HG03565 (cell line): ENCODE measurements around the gene CRLF3.
"Not testable (repeated sequence)": the region's sequence is repeated elsewhere in the genome, so short reads cannot be mapped to it uniquely, and the experiment has no call there.

Experiments
- ATAC-seq: cut with Tn5 transposase; IDR thresholded peaks from one replicate; pipeline ENCODE4 v1.9.1; 2021; ENCODE audit warnings: mild to moderate bottlenecking, moderate library complexity; ENCODE audit not compliant: unreplicated experiment

CRLF3 gene, protein sequence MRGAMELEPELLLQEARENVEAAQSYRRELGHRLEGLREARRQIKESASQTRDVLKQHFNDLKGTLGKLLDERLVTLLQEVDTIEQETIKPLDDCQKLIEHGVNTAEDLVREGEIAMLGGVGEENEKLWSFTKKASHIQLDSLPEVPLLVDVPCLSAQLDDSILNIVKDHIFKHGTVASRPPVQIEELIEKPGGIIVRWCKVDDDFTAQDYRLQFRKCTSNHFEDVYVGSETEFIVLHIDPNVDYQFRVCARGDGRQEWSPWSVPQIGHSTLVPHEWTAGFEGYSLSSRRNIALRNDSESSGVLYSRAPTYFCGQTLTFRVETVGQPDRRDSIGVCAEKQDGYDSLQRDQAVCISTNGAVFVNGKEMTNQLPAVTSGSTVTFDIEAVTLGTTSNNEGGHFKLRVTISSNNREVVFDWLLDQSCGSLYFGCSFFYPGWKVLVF

DNA sequence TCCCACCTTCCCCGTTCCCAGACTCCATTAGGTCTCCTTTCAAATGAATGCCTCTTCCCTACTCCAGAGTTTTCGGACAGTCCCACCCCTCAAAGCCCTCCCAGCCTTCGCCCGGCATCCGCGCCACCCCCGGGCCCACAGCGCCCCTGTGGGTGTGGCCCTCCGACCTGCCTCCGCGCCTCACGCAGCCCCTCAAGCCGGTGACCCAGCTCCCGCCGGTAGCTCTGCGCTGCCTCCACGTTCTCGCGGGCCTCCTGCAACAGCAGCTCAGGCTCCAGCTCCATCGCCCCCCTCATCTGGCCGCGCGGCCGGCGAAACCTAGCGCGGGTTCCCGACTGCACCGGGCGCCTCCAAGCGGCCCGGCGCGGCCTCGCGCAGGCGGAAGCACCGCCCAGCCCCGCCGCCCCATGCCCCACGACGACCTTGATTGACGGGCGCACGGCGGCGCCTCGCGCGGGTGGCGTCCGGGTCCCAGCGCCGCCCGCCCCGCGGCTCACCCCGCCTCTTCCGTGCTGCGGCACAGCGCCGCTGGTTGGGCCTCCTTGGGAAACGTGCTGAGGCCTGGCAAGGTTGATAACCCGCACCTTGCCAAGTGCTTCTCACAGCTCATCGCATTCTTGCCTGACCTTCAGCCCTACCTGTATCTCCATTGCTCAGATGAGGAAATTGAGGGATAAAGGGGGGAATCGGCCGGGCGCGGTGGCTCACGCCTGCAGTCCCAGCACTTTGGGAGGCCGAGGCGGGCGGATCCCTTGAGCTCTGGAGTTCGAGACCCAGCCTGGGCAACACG is at the start of gene CRLF3:
Gene CRLF3, minus strand, starts transcription at position 337 of the 790 bp plus-strand sequence. Its CDS starts 41 bp downstream, at position 296.
- ATAC-seq: peak; percentile 69

DNA sequence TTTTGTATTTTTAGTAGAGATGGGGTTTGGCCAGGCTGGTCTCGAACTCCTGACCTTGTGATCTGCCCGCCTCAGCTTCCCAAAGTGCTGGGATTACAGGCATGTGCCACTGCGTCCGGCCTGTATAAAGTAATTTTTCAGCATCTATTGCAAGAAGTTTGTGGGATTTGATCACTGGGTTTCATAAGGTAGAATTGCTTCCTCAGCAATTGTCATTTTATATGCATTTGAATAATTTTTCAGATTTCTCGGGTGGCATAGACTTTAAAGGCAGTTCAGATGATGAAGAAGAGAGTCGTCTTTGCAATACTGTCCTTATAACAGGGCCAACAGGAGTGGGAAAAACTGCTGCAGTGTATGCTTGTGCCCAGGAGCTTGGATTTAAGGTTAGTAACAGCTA is 44.5 kb upstream of the CRLF3 start:
- no peak for ATAC-seq

DNA sequence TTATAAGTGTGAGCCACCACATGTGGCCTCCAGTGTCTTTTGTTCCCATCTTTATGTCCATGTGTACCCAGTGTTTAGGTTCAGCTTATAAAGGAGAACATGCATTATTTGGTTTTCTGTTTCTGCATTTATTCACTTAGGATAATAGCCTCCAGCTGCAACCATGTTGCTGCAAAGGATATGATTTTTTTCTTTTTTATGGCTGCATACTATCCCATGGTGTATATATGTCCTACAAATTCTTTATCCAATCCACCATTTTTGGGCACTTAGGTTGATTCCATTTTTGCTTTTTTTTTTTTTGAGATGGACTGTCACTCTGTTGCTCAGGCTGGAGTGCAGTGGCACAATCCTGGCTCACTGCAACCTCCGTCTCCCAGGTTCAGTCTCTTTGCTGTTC is 40.1 kb upstream of the CRLF3 start:
- no peak for ATAC-seq

DNA sequence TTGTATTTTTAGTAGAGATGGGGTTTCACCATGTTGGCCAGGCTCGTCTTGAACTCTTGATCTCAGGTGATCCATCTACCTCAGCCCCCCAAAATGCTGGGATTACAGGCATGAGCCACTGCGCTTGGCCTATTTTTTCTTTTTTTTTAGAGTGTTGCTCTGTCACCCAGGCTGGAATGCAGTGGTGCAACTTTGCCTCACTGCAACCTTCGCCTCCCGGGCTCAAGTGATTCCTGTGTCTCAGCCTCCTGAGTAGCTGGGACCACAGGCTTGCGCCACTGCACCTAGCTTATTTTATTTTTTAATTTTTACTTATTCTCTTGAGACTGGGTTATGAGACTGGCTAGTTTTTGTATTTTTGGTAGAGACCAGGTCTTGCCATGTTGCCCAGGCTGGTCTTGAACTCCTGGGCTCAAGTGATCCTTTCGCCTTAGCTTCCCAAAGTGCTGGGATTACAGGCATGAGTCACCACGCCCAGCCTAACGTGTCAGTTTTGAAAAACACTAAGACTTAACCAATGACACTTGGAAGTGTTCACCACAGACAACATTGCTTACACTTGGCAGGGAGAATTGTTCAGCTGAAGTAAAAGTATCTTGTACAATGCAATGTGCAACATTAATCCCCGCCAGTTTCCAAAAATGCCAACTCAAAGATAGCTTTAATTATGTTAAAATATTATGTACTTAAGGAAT is 34.2 kb upstream of the CRLF3 start:
- ATAC-seq: no peak

DNA sequence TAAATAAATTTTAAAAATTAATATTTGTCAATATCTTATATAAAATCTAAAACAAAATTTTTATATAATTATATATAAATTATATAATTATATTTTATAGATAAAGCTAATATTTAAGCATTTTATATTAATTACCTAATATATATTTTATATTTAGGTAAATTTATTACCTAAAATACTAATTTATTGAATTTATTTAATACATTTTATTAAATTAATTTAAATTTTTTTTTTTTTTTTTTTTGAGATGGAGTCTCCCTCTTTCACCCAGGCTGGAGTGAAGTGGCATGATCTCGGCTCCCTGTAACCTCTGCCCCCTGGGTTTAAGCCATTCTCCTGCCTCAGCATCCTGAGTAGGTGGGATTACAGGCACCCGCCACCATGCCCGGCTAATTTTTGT is 29.7 kb upstream of the CRLF3 start:
- no peak for ATAC-seq

DNA sequence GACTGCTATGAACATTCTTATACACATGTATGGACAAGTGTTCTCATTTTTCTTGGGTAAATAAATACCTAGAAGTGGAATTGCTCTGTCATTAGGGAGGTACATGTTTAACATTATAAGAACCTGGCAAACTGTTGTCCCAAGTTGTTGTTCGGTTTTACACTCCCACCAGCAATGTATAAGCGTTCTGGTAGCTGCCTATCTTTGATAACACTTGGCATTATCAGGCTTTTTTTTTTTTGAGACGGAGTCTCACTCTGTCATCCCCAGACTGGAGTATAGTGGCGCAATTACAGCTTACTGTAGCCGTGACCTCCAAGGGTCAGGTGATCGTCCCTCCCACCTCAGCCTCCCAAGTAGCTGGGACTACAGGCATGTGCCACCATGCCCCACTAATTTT is 23.5 kb upstream of the CRLF3 start:
- ATAC-seq: no peak

DNA sequence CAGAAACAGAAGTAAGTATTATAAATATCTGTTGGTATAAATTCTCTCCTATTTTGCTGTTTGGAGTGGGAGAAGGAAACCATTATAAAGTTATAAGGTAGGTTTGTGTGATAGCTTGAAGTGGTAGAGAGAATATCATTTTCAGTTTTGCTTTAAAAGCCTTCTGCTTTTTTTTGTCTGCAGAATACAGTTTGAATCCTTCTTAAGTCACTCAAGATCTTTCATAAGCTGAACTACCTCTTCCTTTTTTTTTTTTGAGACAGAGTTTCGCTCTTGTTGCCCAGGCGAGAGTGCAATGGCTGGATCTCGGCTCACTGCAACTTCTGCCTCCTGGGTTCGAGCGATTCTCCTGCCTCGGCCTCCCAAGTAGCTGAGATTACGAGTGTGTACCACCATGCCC is 16.3 kb upstream of the CRLF3 start:
- ATAC-seq: no peak

DNA sequence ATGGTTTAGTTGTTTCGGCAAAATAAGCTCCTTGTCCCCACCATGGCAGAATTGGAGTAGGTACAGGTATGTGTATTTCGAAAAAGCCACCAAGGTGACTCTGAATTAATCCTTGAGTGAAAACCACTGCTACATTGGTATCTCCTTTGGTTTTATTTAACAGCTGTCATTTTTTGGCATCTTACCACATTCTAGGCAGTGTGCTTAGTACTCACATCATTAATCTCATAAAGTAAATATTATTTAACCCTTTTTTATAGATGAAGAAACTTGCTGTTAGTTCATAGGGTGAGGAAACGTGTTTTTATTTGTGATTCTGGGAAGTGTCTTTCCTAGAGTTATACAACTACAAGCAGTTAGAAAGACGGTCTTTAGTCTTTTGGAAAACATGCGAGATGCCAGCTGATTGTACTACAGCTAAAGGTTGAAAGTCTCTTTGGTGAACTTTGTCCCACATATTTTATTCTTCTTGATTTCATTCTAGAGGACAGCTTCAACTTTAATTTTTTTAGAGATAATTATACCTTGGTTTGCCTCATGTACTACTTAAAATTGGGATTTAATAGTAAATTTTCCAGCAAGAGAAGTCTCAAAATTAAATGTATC is 13.8 kb upstream of the CRLF3 start:
- ATAC-seq: no peak

DNA sequence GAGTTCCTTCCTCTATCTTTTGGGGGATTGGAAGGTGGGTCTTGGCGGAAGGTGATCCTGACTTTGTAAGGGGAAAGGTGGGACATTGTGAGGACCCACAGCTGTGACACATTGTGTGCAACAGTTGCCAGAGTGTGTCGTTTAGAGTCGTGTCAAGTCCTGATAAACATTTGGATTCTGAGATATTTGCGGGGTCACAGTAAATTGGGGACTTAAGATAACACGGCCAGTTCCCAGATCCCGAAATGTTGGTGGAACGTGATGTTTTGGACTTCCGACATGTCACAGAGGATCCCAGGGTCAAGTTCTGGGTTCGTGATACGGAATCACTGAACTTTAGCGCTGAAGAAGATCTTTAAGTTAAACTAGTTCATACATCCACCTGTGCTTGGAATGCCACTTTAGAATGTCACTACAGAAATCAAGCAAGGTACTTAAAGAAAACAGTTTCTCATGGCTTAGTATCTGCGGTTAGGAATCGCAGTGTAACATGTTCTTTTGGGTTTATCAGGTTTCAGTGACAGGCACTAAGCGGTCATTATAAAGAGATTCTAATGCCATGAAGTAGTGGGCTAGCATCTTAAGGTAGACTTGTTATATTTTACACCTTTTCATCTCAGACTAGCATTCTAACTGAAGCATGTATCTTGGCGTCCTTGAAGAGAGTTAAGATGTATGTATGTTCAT is 8.1 kb upstream of the CRLF3 start:
- ATAC-seq: no peak

DNA sequence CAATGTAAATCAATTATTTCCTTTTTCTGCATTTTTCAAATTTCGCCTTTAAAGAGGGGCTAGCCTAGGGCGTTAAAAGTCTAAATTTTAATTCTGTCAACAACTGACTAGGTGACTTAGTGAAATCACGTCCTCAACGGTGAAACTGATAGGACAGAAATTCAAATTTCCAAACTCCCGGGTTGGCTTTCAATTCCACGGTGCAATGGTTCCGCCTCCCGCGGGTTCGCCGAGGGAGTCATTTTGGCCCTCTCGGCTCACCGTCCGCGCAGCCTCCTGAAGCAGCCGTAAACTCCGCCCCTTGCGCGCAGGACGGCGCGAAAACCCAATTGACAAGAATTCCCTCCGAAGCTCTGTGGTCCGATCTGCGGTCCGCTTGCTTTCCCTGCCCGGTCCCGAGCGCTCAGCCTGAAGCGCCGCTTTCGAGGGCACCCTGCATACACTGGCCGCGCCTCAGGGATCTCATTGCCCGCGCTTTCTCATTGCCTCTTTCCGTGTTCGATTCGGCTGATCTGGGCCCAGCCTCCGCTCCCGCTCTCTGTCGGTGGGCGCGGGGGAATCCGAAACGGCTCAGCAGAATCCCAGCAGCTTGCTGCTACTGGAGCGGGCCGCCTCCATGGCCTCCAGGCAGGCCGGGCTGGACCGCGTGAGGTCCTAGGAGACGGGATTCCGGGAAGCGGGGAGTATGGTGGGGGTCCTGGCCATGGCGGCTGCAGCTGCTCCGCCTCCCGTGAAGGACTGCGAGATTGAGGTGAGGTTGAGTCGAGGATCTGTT is 7.4 kb upstream of the CRLF3 start, which contains the start of gene ATAD5:
Gene ATAD5, plus strand, starts transcription at position 304 of the 775 bp plus-strand sequence. Its CDS starts 382 bp downstream, at position 686.
- ATAC-seq: peak; percentile 65

DNA sequence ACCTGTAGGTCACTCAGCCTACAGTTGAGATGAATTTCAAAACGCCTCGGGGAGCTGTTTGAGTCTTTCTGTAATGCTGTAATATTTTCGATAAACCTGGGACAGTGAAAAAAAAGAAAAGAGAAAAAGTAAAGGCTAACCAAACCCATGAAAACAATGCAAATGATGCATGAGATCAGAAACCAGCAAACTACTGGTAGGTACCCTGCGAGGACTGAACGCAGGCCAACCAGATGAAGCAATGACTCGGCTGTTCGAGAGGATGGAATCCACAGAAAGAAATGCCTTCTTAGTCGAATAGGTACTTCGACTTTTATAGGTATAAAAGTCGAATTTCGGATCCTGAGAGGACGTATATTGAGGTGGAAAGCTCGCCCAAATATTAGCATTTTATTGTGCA is 6.8 kb upstream of the CRLF3 start:
- ATAC-seq: no peak

DNA sequence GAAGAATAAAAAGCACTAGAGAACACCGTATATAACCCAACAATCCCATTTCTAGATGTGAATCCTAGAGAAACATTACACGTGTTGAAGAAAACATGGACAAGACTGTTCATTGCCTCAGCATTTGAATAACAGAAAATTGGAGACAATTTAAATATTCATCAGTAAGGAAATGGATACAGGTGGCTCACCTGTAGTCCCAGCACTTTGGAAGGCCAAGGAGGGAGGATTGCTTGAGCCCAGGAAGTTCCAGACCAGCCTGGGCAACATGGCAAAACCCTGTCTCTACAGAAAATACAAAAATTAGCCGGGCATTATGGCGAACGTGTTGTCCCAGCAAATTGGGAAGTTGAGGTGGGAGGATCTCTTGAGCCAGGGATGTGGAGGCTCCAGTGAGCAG is 4.5 kb upstream of the CRLF3 start:
- ATAC-seq: no peak

DNA sequence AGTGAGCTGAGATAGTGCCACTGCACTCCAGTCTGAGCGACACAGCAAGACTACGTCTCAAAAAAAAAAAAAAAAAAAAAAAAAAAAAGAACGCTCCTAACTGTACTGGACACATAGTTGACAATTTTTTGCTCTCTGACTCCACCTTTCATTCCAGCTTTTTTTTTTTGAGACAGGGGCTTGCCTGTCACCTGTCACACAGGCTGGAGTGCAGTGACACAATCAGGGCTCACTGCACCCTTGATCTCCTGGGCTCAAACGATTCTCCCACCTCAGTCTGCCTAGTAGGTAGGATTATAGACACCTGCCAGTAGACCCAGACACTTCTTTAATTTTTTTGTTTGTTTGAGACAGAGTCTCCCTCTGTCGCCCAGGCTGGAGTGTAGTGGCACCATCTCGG is 2.6 kb upstream of the CRLF3 start:
- ATAC-seq: no peak

DNA sequence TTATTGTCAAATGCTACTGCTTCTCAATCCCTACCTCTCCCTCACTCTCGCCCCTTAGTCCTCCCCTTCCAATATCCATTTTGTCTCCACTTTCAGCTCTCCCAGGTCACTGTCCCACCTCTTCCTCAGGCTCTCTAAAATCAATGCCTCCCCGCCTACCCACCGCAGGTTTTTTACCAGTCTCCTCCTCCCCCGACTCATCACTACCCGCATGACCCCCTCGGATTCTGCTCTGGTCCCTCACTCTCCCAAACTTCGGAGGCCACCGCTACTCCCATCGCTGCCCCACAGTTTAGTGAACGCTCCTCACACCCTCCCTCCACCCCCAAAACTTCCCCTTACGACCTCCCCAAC is 513 bp downstream of the CRLF3 start:
- ATAC-seq: no peak

DNA sequence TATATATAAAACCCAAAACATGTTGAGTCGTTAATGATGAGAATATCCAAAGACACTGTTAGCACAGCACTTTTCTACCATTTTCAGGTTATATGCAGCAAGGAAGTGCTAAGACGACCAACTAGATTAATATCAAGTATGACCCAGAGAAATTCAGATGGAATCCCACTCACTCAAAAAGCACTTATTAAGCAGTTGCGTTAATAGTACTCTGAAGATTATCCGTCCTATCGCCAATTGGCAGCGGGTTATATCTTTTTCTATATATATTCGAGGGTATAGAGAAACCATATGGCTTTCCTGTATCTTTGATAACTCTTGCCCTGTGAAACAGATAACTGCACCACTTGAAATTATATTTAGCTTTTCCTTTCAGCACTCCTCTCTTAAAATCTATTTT is 1.1 kb downstream of the CRLF3 start:
- ATAC-seq: no peak

DNA sequence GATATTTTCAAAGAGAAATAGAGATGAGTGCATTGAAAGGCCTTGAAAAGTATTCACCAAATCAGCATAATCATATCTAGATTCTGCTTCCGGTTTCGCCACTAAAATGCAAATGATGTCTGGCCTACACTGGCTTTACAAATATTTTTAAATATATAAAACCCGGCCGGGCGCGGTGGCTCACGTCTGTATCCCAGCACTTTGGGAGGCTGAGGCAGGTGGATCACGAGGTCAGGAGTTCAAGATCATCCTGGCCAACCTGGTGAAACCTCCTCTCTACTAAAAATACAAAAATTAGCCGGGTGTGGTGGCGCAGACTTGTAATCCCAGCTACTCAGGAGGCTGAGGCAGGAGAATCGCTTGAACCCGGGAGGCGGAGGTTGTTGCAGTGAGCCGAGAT is 1.6 kb downstream of the CRLF3 start:
- ATAC-seq: not testable (repeated sequence)

DNA sequence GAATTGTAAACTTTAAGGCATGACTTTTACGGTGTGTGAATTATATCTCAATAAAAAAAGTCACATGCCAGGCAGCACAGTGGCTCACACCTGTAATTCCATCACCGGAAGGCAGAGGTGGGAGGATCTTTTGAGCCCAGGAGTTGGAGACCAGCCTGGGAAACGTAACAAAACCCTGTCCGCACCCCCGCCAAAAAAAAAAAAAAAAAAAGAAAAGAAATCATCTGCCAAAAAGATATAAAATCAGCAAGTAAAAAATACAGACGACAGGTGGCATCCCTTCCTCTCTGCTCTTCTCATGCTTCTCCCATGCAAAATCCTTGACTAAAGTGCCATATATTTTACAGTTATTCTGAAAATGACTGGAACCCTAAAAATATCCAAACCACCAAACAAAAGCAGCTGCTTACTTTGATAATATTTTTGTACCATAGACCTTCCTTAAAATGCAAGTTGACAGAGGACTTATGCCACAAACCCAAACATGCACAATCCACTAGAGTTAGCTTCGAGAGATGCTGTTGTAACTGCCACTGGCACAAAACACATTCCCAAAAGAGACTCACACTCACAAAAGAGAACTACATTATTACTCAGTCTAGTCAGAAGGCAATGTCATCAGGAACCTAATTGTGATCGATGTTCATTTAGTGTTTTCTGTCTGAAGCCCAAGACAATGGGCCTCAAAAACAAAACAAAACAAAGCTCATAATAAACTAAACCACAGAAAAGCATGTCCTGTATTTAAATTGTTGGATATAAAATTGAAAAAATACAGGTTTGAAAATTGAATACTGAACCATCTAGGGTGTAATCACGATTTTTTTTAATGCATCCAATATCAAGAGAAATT is 2.4 kb downstream of the CRLF3 start:
- no peak for ATAC-seq

DNA sequence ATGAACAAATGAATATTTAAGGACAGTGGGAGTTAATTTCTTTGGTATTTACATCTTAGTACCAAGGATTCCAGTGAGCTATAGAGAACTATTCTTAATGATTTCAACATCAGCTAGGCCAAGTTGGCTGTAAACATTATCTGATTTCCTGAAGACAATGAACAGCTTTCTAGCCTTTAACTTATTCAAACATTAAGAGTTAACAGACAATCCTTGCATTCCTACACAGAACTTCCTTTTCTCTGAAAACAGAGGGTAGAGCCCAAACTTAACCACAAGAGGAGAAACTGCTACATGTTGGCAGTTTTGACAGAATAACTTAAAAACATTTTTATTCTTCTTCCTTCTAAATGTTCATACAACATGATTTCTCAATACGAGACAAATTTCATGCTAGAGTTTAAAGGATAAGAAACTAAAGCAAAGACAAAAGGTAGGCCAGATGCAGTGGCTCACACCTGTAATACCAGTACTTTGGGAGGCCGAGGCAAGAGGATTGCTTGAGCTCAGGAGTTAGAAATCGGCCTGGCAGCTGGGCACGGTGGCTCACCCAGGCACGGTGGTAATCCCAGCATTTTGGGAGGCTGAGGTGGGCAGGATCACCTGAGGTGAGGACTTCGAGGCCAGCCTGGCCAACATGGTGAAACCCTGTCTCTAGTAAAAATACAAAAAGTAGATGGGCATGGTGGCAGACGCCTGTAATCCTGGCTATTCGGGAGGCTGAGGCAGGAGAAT is 4.4 kb downstream of the CRLF3 start:
- no peak for ATAC-seq
